Caco-2 (cell line): Measurements from ENCODE around the gene ERP44. TPM values are rescaled to one million over a fixed set of nuclear protein-coding genes. Genes with fewer than 3 reads are reported as not detected.

Experiments
- BruUV-seq: library from RNA; stranded (reverse); fragments of 400-500 nt; replicated peaks from 2 replicates; lab custom pipeline; 2021; lab: Mats Ljungman, UMichigan
- CTCF ChIA-PET: fragments of 300-600 bp; sonication (Branson Sonifier 250); formaldehyde crosslinking; loops from one replicate; lab custom pipeline; 2022; ENCODE audit warnings: antibody characterized with exemption; lab: Charles Lee
- POLR2A ChIA-PET: fragments of 300-600 bp; sonication (Branson Sonifier 250); formaldehyde crosslinking; loops from one replicate; lab custom pipeline; 2022; ENCODE audit warnings: antibody characterized with exemption; lab: Charles Lee
- DNase-seq, 2 experiments: peaks; one replicate each; pipeline versions ENCODE4 v3.0.0 to v3.0.0-alpha.2; 2020 to 2022
- H3K27me3 ChIP-seq: replicated peaks from 2 replicates; pipeline ENCODE4 v1.6.0; 2011; ENCODE audit warnings: low read length; ENCODE audit not compliant: control insufficient read depth, insufficient read depth
- H3K36me3 ChIP-seq: 2 replicates; pipeline ENCODE4 v1.5.1; 2011; ENCODE audit warnings: low read length; ENCODE audit not compliant: control insufficient read depth, insufficient read depth
- H3K4me1 ChIP-seq: fragments of 250-450 bp; sonication (Bioruptor Pico); 2 replicates; pipeline ENCODE4 v1.5.1; 2020; ENCODE audit warnings: mild to moderate bottlenecking
- H3K4me3 ChIP-seq: 2 replicates; pipeline ENCODE4 v1.5.1; 2011; ENCODE audit warnings: low read depth, mild to moderate bottlenecking, control low read depth, low read length
- H3K9me3 ChIP-seq: fragments of 250-450 bp; sonication (Bioruptor Pico); 2 replicates; pipeline ENCODE4 v1.5.1; 2020; ENCODE audit warnings: mild to moderate bottlenecking, moderate library complexity
- H3K27ac Mint-ChIP-seq: one replicate; pipeline ENCODE4 v1.8.0; 2022; ENCODE audit warnings: mixed read lengths; ENCODE audit not compliant: unreplicated experiment
- H3K27me3 Mint-ChIP-seq: one replicate; pipeline ENCODE4 v1.8.0; 2022; ENCODE audit warnings: mixed read lengths; ENCODE audit not compliant: insufficient read depth, unreplicated experiment
- H3K36me3 Mint-ChIP-seq: one replicate; pipeline ENCODE4 v1.8.0; 2022; ENCODE audit warnings: mild to moderate bottlenecking, mixed read lengths; ENCODE audit not compliant: insufficient read depth, unreplicated experiment
- H3K4me1 Mint-ChIP-seq: one replicate; pipeline ENCODE4 v1.8.0; 2022; ENCODE audit warnings: low read depth, mixed read lengths; ENCODE audit not compliant: unreplicated experiment
- H3K4me3 Mint-ChIP-seq: one replicate; pipeline ENCODE4 v1.8.0; 2022; ENCODE audit warnings: mild to moderate bottlenecking, moderate library complexity, mixed read lengths; ENCODE audit not compliant: unreplicated experiment
- H3K9me3 Mint-ChIP-seq: one replicate; pipeline ENCODE4 v1.8.0; 2022; ENCODE audit warnings: mixed read lengths; ENCODE audit not compliant: unreplicated experiment
- CTCF ChIP-seq, 2 experiments: fragments of 200-600 bp in 1 of 2; IDR thresholded peaks; 1 replicate in 1 of 2; 2 replicates in 1 of 2; pipeline versions ENCODE4 v1.5.1 to v1.8.0; 2011 to 2022; ENCODE audit warnings: antibody characterized with exemption in 1 of 2, control low read depth in 1 of 2, inconsistent platforms in 1 of 2, low read depth in 1 of 2, low read length in 1 of 2, mild to moderate bottlenecking in 1 of 2, moderate library complexity in 1 of 2; ENCODE audit not compliant: insufficient read depth in 1 of 2, severe bottlenecking in 1 of 2, unreplicated experiment in 1 of 2
- intact Hi-C: fragments of 100-400 bp; cut with micrococcal nuclease; formaldehyde crosslinking; loops from one replicate; pipeline ENCODE4 v1.10.0; 2022; ENCODE audit not compliant: unreplicated experiment
- total RNA-seq: library from RNA; stranded (reverse); gene quantifications from 2 replicates; pipeline ENCODE4 v1.2.3, GENCODE V29; 2022

ERP44 gene
- total RNA-seq, 1 experiment from 2014 or later = 25.6 TPM

DNA sequence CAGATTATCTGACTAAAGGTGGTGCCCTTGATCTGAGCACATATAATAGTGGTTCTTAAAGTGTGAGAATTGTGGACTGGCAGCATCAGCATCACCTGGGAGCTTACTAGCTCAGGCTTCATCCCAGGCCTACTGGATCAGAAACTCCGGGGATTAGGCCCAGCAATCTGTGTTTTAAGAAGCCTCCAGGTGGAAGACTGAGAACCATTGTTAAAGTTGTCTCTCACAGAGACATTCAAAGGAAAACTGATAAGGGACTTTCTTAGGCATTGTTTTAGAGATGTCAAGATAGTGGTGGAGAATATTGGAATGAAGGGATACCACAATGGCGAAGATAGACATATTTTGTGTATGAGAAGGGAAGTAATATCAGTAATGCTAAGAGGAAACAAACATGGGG, 132.8 kb downstream of the ERP44 start:
- TF ChIP-seq CTCF (IDR thresholded peaks at IDR 0.05; ENCODE audit: insufficient read depth in 1 of 2, low read depth in 1 of 2, low read length in 1 of 2, severe bottlenecking in 1 of 2, unreplicated experiment in 1 of 2) = no peak
- no peak overlapping the region for H3K4me3 Mint-ChIP-seq
- Histone ChIP-seq H3K4me1 (peaks cover 14% of the 10 kb centered on the region), H3K9me3 (no peaks in the 10 kb centered on the region), H3K36me3 (no peaks in the 10 kb centered on the region), H3K27me3 (no peaks in the 10 kb centered on the region), H3K4me3 (no peak overlapping the region)
- no peaks in the 10 kb centered on the region for H3K9me3 Mint-ChIP-seq
- H3K36me3 Mint-ChIP-seq = peaks cover 22% of the 10 kb centered on the region
- no peak overlapping the region for H3K27ac Mint-ChIP-seq
- ChIA-PET POLR2A (no interaction called here), CTCF (no interaction called here)
- BruUV-seq = no TSS peak
- peaks cover 7% of the 10 kb centered on the region for H3K4me1 Mint-ChIP-seq
- H3K27me3 Mint-ChIP-seq = no peaks in the 10 kb centered on the region
- DNase-seq = no peak
- intact Hi-C loops = loop anchor here (5.0 kb wide), 1 partner anchor 144 kb away; the partner anchor contains the start of gene NR4A3

GRCh38 chr9:99964336-99964735, 134.5 kb downstream of the ERP44 start:
- no peak overlapping the region for H3K4me3 Mint-ChIP-seq
- ChIA-PET POLR2A (no interaction called here), CTCF (no interaction called here)
- no peak overlapping the region for H3K27ac Mint-ChIP-seq
- Histone ChIP-seq H3K36me3 (no peaks in the 10 kb centered on the region), H3K27me3 (no peaks in the 10 kb centered on the region), H3K4me3 (no peak overlapping the region), H3K4me1 (peaks cover 14% of the 10 kb centered on the region), H3K9me3 (no peaks in the 10 kb centered on the region)
- peaks cover 22% of the 10 kb centered on the region for H3K36me3 Mint-ChIP-seq
- no peak for DNase-seq
- no TSS peak for BruUV-seq
- no peaks in the 10 kb centered on the region for H3K9me3 Mint-ChIP-seq
- peaks cover 7% of the 10 kb centered on the region for H3K4me1 Mint-ChIP-seq
- intact Hi-C loops = no loop called here
- no peak for TF ChIP-seq CTCF (IDR thresholded peaks at IDR 0.05; ENCODE audit: insufficient read depth in 1 of 2, low read depth in 1 of 2, low read length in 1 of 2, severe bottlenecking in 1 of 2, unreplicated experiment in 1 of 2)
- H3K27me3 Mint-ChIP-seq = no peaks in the 10 kb centered on the region

- intact Hi-C loops = no loop called here
- Mint-ChIP-seq H3K4me3 (no peak overlapping the region), H3K4me1 (peaks cover 7% of the 10 kb centered on the region)
Measured at GRCh38 chr9:99962680-99963261, 136.0 kb downstream of the ERP44 start.

More at GRCh38 chr9:99962680-99963261, 136.0 kb downstream of the ERP44 start:
- no peak for DNase-seq
- Histone ChIP-seq H3K4me1 (peaks cover 14% of the 10 kb centered on the region), H3K4me3 (no peak overlapping the region), H3K27me3 (no peaks in the 10 kb centered on the region), H3K9me3 (no peaks in the 10 kb centered on the region), H3K36me3 (no peaks in the 10 kb centered on the region)
- ChIA-PET CTCF (no interaction called here), POLR2A (no interaction called here)
- BruUV-seq = no TSS peak
- no peaks in the 10 kb centered on the region for H3K27me3 Mint-ChIP-seq
- no peak overlapping the region for H3K27ac Mint-ChIP-seq
- no peak for TF ChIP-seq CTCF (IDR thresholded peaks at IDR 0.05; ENCODE audit: insufficient read depth in 1 of 2, low read depth in 1 of 2, low read length in 1 of 2, severe bottlenecking in 1 of 2, unreplicated experiment in 1 of 2)
- no peaks in the 10 kb centered on the region for H3K9me3 Mint-ChIP-seq
- H3K36me3 Mint-ChIP-seq = peaks cover 6% of the 10 kb centered on the region
